OCI-LY3 (cell line): ENCODE results near the gene DRD1.

Experiments
- H2AFZ ChIP-seq: fragments of 200-600, 300-600 bp; shearing (Covaris generic); 2 replicates; pipeline ENCODE4 v1.6.0; 2014; ENCODE audit warnings: antibody characterized with exemption, low read depth, low read length
- H3K27ac ChIP-seq: fragments of 200-600, 300-600 bp; sonication (generic); 2 replicates; pipeline ENCODE4 v1.5.1; 2014; ENCODE audit warnings: mild to moderate bottlenecking, low read length, moderate library complexity, mixed read lengths
- H3K27me3 ChIP-seq: fragments of 200-600, 300-600 bp; sonication (generic); 2 replicates; pipeline ENCODE4 v1.6.1; 2014; ENCODE audit warnings: low read depth, low read length, mixed read lengths
- H3K36me3 ChIP-seq: fragments of 200-600, 300-600 bp; sonication (generic); replicated peaks from 2 replicates; pipeline ENCODE3; 2014; ENCODE audit warnings: low read depth, low read length, mixed read lengths
- H3K4me1 ChIP-seq: fragments of 300-600, 200-600 bp; sonication (generic); 2 replicates; pipeline ENCODE4 v1.6.1; 2014; ENCODE audit warnings: low read length, mixed read lengths
- H3K4me2 ChIP-seq: fragments of 200-600, 300-600 bp; sonication (generic); 2 replicates; pipeline ENCODE4 v1.6.1; 2014; ENCODE audit warnings: low read length, mixed read lengths
- H3K4me3 ChIP-seq: fragments of 300-600, 200-600 bp; sonication (generic); 2 replicates; pipeline ENCODE4 v1.5.1; 2014; ENCODE audit warnings: antibody characterized with exemption, mild to moderate bottlenecking, low read length, moderate library complexity
- H3K79me2 ChIP-seq: fragments of 300-600, 200-600 bp; shearing (Covaris generic); 2 replicates; pipeline ENCODE4 v1.6.1; 2014; ENCODE audit warnings: mild to moderate bottlenecking, low read length, mixed read lengths
- H3K9ac ChIP-seq: fragments of 300-600, 200-600 bp; shearing (Covaris generic); 2 replicates; pipeline ENCODE4 v1.6.0; 2014; ENCODE audit warnings: mild to moderate bottlenecking, low read length, moderate library complexity
- H3K9me3 ChIP-seq: fragments of 200-600, 300-600 bp; shearing (Covaris generic); 2 replicates; pipeline ENCODE4 v1.6.1; 2014; ENCODE audit warnings: low read length, mixed read lengths; ENCODE audit not compliant: insufficient read depth
- H4K20me1 ChIP-seq: fragments of 200-600, 300-600 bp; sonication (generic); 2 replicates; pipeline ENCODE4 v1.6.1; 2016; ENCODE audit warnings: low read length, mixed read lengths; ENCODE audit not compliant: insufficient read depth
- EZH2phosphoT487 ChIP-seq: fragments of 200-600 bp; shearing (Covaris generic); IDR thresholded peaks from 2 replicates; pipeline ENCODE4 v1.6.1; 2018; ENCODE audit warnings: antibody characterized with exemption, mixed run types, low read depth
- TF ChIP-seq, protein P1 (sequence below): fragments of 200-600, 300-600 bp; sonication (generic); IDR thresholded peaks from 2 replicates; pipeline ENCODE4 v1.5.1; 2014; ENCODE audit warnings: antibody characterized with exemption, low read length, low read depth

DRD1 gene

GRCh38 chr5:175465282-175465681, 21.3 kb upstream of the DRD1 start:
- Histone ChIP-seq H3K4me3 (no peak overlapping the region), H3K27ac (no peak overlapping the region), H3K4me2 (no peak overlapping the region), H3K36me3 (no peaks in the 10 kb centered on the region), H2AFZ (peak overlapping the region; percentile 91; the same call in 1 of the 2 replicates), H3K4me1 (no peaks in the 10 kb centered on the region), H3K27me3 (peaks cover 40% of the 10 kb centered on the region; the same call in 1 of the 2 replicates), H3K9ac (no peak overlapping the region), H3K79me2 (no peaks in the 10 kb centered on the region), H4K20me1 (no peaks in the 10 kb centered on the region), H3K9me3 (no peaks in the 10 kb centered on the region)
- TF ChIP-seq, protein P1, sequence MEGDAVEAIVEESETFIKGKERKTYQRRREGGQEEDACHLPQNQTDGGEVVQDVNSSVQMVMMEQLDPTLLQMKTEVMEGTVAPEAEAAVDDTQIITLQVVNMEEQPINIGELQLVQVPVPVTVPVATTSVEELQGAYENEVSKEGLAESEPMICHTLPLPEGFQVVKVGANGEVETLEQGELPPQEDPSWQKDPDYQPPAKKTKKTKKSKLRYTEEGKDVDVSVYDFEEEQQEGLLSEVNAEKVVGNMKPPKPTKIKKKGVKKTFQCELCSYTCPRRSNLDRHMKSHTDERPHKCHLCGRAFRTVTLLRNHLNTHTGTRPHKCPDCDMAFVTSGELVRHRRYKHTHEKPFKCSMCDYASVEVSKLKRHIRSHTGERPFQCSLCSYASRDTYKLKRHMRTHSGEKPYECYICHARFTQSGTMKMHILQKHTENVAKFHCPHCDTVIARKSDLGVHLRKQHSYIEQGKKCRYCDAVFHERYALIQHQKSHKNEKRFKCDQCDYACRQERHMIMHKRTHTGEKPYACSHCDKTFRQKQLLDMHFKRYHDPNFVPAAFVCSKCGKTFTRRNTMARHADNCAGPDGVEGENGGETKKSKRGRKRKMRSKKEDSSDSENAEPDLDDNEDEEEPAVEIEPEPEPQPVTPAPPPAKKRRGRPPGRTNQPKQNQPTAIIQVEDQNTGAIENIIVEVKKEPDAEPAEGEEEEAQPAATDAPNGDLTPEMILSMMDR, result no peak
- TF ChIP-seq EZH2phosphoT487, result no peak

- Histone ChIP-seq H3K27me3 (peaks cover 40% of the 10 kb centered on the region; the same call in 1 of the 2 replicates), H3K9me3 (no peaks in the 10 kb centered on the region), H4K20me1 (no peaks in the 10 kb centered on the region), H3K4me2 (peak overlapping the region; percentile 42), H3K79me2 (no peaks in the 10 kb centered on the region), H2AFZ (peak overlapping the region; percentile 91), H3K4me3 (no peak overlapping the region), H3K36me3 (no peaks in the 10 kb centered on the region), H3K4me1 (no peaks in the 10 kb centered on the region), H3K27ac (no peak overlapping the region), H3K9ac (no peak overlapping the region)
- TF ChIP-seq EZH2phosphoT487, result no peak
- TF ChIP-seq, protein P1, result no peak
These were observed 20.9 kb upstream of the DRD1 start for GRCh38 chr5:175464942-175465233.

- Histone ChIP-seq H3K36me3 (no peaks in the 10 kb centered on the region), H3K4me3 (no peak overlapping the region), H4K20me1 (no peaks in the 10 kb centered on the region), H3K9me3 (no peaks in the 10 kb centered on the region), H2AFZ (peak overlapping the region; percentile 91), H3K27ac (no peak overlapping the region), H3K27me3 (peaks cover 35% of the 10 kb centered on the region; the same call in 1 of the 2 replicates), H3K9ac (no peak overlapping the region), H3K79me2 (no peaks in the 10 kb centered on the region), H3K4me2 (peak overlapping the region; percentile 42), H3K4me1 (no peaks in the 10 kb centered on the region)
- TF ChIP-seq, protein P1, result peak; percentile 54
- TF ChIP-seq EZH2phosphoT487, result no peak
These were observed 20.3 kb upstream of the DRD1 start for GRCh38 chr5:175464074-175464941.

- H3K4me1 ChIP-seq, result no peaks in the 10 kb centered on the region
- no peak overlapping the region for H2AFZ ChIP-seq
- no peaks in the 10 kb centered on the region for H3K36me3 ChIP-seq
- no peak overlapping the region for H3K4me3 ChIP-seq
- no peaks in the 10 kb centered on the region for H4K20me1 ChIP-seq
- H3K27ac ChIP-seq, result no peak overlapping the region
- no peak overlapping the region for H3K9ac ChIP-seq
- no peaks in the 10 kb centered on the region for H3K79me2 ChIP-seq
- H3K27me3 ChIP-seq, result peaks cover 36% of the 10 kb centered on the region
- no peak for TF ChIP-seq EZH2phosphoT487
- TF ChIP-seq, protein P1, result no peak
- no peaks in the 10 kb centered on the region for H3K9me3 ChIP-seq
- H3K4me2 ChIP-seq, result no peak overlapping the region
These were observed 19.7 kb upstream of the DRD1 start for GRCh38 chr5:175463641-175464040.
